Subcutaneous adipose tissue (tissue), 4 donors: ENCODE data around the gene MMP19. TPM values are rescaled to one million over a fixed set of nuclear protein-coding genes. Genes with fewer than 3 reads are reported as not detected.

Source experiments
- total RNA-seq, 4 donors: library from RNA; depleted of rRNA; stranded (reverse); fragments of >200 nt; gene quantifications; one replicate each; pipeline ENCODE4 v1.1.0, GENCODE V29; 2016
- TF ChIP-seq, protein P1 (sequence below): fragments of 450-650 bp; IDR thresholded peaks from one replicate; pipeline ENCODE4 v1.5.1; 2016; ENCODE audit warnings: low read depth, mild to moderate bottlenecking, control low read depth, antibody characterized with exemption, moderate library complexity

Gene MMP19
- total RNA-seq, 4 donors from 2014 or later, result 22.2 to 182 (median 45.7) TPM

- TF ChIP-seq, protein P1, sequence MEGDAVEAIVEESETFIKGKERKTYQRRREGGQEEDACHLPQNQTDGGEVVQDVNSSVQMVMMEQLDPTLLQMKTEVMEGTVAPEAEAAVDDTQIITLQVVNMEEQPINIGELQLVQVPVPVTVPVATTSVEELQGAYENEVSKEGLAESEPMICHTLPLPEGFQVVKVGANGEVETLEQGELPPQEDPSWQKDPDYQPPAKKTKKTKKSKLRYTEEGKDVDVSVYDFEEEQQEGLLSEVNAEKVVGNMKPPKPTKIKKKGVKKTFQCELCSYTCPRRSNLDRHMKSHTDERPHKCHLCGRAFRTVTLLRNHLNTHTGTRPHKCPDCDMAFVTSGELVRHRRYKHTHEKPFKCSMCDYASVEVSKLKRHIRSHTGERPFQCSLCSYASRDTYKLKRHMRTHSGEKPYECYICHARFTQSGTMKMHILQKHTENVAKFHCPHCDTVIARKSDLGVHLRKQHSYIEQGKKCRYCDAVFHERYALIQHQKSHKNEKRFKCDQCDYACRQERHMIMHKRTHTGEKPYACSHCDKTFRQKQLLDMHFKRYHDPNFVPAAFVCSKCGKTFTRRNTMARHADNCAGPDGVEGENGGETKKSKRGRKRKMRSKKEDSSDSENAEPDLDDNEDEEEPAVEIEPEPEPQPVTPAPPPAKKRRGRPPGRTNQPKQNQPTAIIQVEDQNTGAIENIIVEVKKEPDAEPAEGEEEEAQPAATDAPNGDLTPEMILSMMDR, result no peak
Observed at GRCh38 chr12:55827806-55828205, 14.9 kb downstream of the MMP19 start.

DNA sequence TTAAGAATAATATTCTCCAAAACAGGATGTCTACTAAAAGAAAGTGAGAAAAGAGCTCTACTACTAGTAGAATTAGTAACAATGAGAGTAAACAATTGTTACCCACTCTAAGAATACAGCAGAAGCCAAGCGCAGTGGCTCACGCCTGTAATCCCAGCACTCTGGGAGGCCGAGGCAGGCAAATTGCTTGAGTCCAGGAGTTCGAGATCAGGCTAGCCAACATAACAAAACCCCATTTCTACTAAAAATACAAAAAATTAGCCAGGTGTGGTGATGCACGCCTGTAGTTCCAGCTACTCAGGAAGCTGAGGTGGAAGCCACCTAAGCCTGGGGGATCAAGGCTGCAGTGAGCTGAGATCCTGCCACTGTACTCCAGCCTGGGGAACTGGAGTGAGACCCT is 18.0 kb downstream of the MMP19 start:
- TF ChIP-seq, protein P1, result no peak

GRCh38 chr12:55823419-55823818 is 19.3 kb downstream of the MMP19 start:
- TF ChIP-seq, protein P1, result no peak

DNA sequence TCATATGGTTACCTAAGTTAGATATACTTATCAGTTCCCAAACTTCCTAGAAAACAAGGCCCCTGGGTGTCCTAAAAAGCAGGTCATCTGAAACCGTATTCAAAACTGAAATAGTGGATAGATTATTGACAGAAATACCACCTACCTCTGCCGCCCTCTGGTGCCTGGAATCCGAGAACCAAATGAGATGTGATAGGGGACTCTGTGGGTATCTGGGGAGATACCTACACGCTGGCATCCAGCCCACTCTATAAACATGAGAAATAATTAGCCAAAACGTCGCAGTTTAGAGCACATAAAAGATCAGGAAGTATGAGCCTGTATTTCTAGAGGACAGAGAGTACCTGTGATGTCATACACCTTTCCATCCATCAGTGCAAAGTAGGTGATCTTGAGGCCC is 20.5 kb downstream of the MMP19 start:
- TF ChIP-seq, protein P1, result no peak

DNA sequence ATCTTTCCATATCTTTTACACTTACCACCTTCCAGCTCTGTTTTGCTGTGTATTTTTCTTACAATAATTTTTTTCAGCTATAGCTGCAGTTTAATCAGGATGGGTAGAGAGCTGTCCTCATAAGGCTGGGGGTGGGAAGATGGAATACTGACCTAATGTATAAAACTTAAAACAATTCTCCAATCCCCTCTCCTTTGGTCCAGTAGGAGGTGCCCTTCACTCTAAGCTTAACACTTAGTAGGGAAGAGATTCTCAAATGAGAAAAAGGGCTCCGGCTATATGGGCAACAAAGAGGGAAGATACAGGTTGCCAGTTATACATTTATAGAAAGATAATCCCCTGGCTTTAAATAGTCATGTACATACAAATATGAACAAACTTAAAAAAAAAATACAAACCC is 22.1 kb downstream of the MMP19 start:
- TF ChIP-seq, protein P1, result no peak

GRCh38 chr12:55818886-55819285 is 23.9 kb downstream of the MMP19 start:
- TF ChIP-seq, protein P1, result no peak

GRCh38 chr12:55818140-55818728 is 24.5 kb downstream of the MMP19 start:
- TF ChIP-seq, protein P1, result no peak
